SK-N-SH (cell line): ENCODE data around the gene PCSK2. TPM values are rescaled to one million over a fixed set of nuclear protein-coding genes. Genes with fewer than 3 reads are reported as not detected.

ENCODE experiments used
- CTCF ChIA-PET: fragments of 300-600, 350-600 bp; formaldehyde crosslinking; extraction: SDS; loops from one replicate; lab custom pipeline; 2021; lab: Yijun Ruan, JAX
- POLR2A ChIA-PET: fragments of 350-600 bp; sonication (Branson Sonifier 250); formaldehyde crosslinking; extraction: SDS; loops from one replicate; lab custom pipeline; 2020; ENCODE audit warnings: antibody characterized with exemption, inconsistent platforms; lab: Yijun Ruan, JAX
- DNase-seq: peaks from one replicate; pipeline ENCODE4 v3.0.0; 2012
- H2AFZ ChIP-seq: fragments of 200-600 bp; sonication (generic); 2 replicates; pipeline ENCODE4 v1.8.1; 2016; ENCODE audit warnings: antibody characterized with exemption, mild to moderate bottlenecking, low read depth
- H3F3A ChIP-seq: fragments of 200-600 bp; sonication (generic); replicated peaks from 2 replicates; pipeline ENCODE3; 2016; ENCODE audit warnings: antibody characterized with exemption, mild to moderate bottlenecking; ENCODE audit not compliant: insufficient read depth
- H3K27ac ChIP-seq, 2 experiments: fragments of 200-500 bp in 1 of 2; fragments of 200-600 bp in 1 of 2; sonication (Bioruptor generic) in 1 of 2; sonication (generic), shearing (Covaris generic) in 1 of 2; 2 replicates each; pipeline versions ENCODE4 v1.5.1 to v1.6.1; 2014 to 2016; ENCODE audit warnings: low read depth in 2 of 2, inconsistent platforms in 1 of 2, low read length in 1 of 2, mild to moderate bottlenecking in 1 of 2, mixed read lengths in 1 of 2
- H3K27me3 ChIP-seq: fragments of 200-600 bp; sonication (generic), shearing (Covaris generic); 2 replicates; pipeline ENCODE4 v1.6.1; 2016; ENCODE audit warnings: mixed run types; ENCODE audit not compliant: insufficient read depth
- H3K36me3 ChIP-seq, 2 experiments: fragments of 200-500 bp in 1 of 2; fragments of 200-600 bp in 1 of 2; sonication (Bioruptor generic) in 1 of 2; sonication (generic) in 1 of 2; replicated peaks in 1 of 2; 2 replicates each; pipeline versions ENCODE3 to v1.5.1; 2014 to 2016; ENCODE audit warnings: low read length in 1 of 2, mild to moderate bottlenecking in 1 of 2; ENCODE audit not compliant: insufficient read depth in 2 of 2, control insufficient read depth in 1 of 2
- H3K4me1 ChIP-seq, 2 experiments: fragments of 200-500 bp in 1 of 2; fragments of 200-600 bp in 1 of 2; sonication (Bioruptor generic) in 1 of 2; sonication (generic), shearing (Covaris generic) in 1 of 2; 2 replicates each; pipeline versions ENCODE4 v1.5.1 to v1.6.1; 2014 to 2016; ENCODE audit warnings: low read depth in 1 of 2, low read length in 1 of 2, mixed run types in 1 of 2; ENCODE audit not compliant: insufficient read depth in 2 of 2, control insufficient read depth in 1 of 2
- H3K4me2 ChIP-seq: fragments of 200-600 bp; sonication (generic), shearing (Covaris generic); 2 replicates; pipeline ENCODE4 v1.6.1; 2017; ENCODE audit warnings: mixed run types
- H3K4me3 ChIP-seq, 2 experiments: fragments of 200-500 bp in 1 of 2; fragments of 200-600 bp in 1 of 2; sonication (Bioruptor generic) in 1 of 2; sonication (generic), shearing (Covaris generic) in 1 of 2; 2 replicates each; pipeline versions ENCODE4 v1.5.1 to v1.8.1; 2014 to 2016; ENCODE audit warnings: low read depth in 2 of 2, inconsistent platforms in 1 of 2, low read length in 1 of 2, mild to moderate bottlenecking in 1 of 2, mixed read lengths in 1 of 2, moderate library complexity in 1 of 2
- H3K79me2 ChIP-seq: fragments of 200-600 bp; sonication (generic); 2 replicates; pipeline ENCODE4 v1.8.1; 2017; ENCODE audit warnings: mild to moderate bottlenecking; ENCODE audit not compliant: insufficient read depth
- H3K9ac ChIP-seq: fragments of 200-600 bp; sonication (generic); 2 replicates; pipeline ENCODE4 v1.6.1; 2017; ENCODE audit warnings: mixed run types
- H3K9me2 ChIP-seq: fragments of 200-600 bp; sonication (generic); 2 replicates; pipeline ENCODE4 v1.6.1; 2017; ENCODE audit warnings: mixed run types
- H3K9me3 ChIP-seq: fragments of 200-600 bp; sonication (generic); 2 replicates; pipeline ENCODE4 v1.6.1; 2017; ENCODE audit warnings: mixed run types, mild to moderate bottlenecking, moderate library complexity
- H4K20me1 ChIP-seq: fragments of 200-600 bp; sonication (generic); 2 replicates; pipeline ENCODE4 v1.6.1; 2017; ENCODE audit warnings: mild to moderate bottlenecking, mixed run types; ENCODE audit not compliant: insufficient read depth
- CHD2 ChIP-seq: fragments of 150-350 bp; IDR thresholded peaks from 2 replicates; pipeline ENCODE4 v1.6.1; 2018; ENCODE audit warnings: low read length; ENCODE audit not compliant: partially characterized antibody
- FOXJ3 ChIP-seq: sonication (generic); formaldehyde crosslinking; IDR thresholded peaks from 2 replicates; pipeline ENCODE4 v1.5.1; 2020; ENCODE audit warnings: mild to moderate bottlenecking, missing genetic modification reagents
- GABPA ChIP-seq: IDR thresholded peaks from 2 replicates; pipeline ENCODE4 v1.4.0; 2012; ENCODE audit warnings: low read depth, mild to moderate bottlenecking
- MEF2A ChIP-seq: IDR thresholded peaks from 2 replicates; pipeline ENCODE4 v1.4.0; 2012; ENCODE audit warnings: low read depth, borderline replicate concordance
- RAD21 ChIP-seq: IDR thresholded peaks from 2 replicates; pipeline ENCODE4 v1.6.1; 2012; ENCODE audit warnings: mild to moderate bottlenecking, low read length
- REST ChIP-seq: IDR thresholded peaks from 2 replicates; pipeline ENCODE4 v1.6.1; 2012; ENCODE audit warnings: mild to moderate bottlenecking, low read depth, low read length, moderate library complexity
- RXRA ChIP-seq: IDR thresholded peaks from 2 replicates; pipeline ENCODE4 v1.4.0; 2012; ENCODE audit warnings: low read depth, mild to moderate bottlenecking, borderline replicate concordance
- SMC3 ChIP-seq: IDR thresholded peaks from 2 replicates; pipeline ENCODE4 v1.6.1; 2012; ENCODE audit warnings: low read depth, low read length, improper control_type of control experiment
- TAF1 ChIP-seq: IDR thresholded peaks from 2 replicates; pipeline ENCODE4 v1.6.1; 2012; ENCODE audit warnings: low read depth, mild to moderate bottlenecking, low read length, moderate library complexity, borderline replicate concordance
- YY1 ChIP-seq: IDR thresholded peaks from 2 replicates; pipeline ENCODE4 v1.4.0; 2012; ENCODE audit warnings: low read depth, mild to moderate bottlenecking
- ZBTB33 ChIP-seq: IDR thresholded peaks from 2 replicates; pipeline ENCODE4 v1.4.0; 2012; ENCODE audit warnings: low read depth, borderline replicate concordance
- WGBS: methylation state at CpG from one replicate; pipeline ENCODE4 v1.1.6; 2017; ENCODE audit warnings: low lambda C conversion rate; 5-methylcytosine and 5-hydroxymethylcytosine counted together
- polyA plus RNA-seq, 3 experiments: library from polyadenylated mRNA; depleted of rRNA; stranded (reverse); fragments of >200 nt; gene quantifications; 2 replicates each; pipeline ENCODE4 v1.2.3, GENCODE V29; 2012
- TF ChIP-seq, protein P1 (sequence below): fragments of 200-600 bp; sonication (generic); IDR thresholded peaks from 2 replicates; pipeline ENCODE4 v1.6.1; 2017; ENCODE audit warnings: antibody characterized with exemption, mild to moderate bottlenecking, moderate library complexity
- TF ChIP-seq, protein P2 (sequence below): fragments of 150-350 bp; IDR thresholded peaks from 2 replicates; pipeline ENCODE4 v1.6.1; 2017; ENCODE audit warnings: antibody characterized with exemption, low read length, low read depth, borderline replicate concordance
- TF ChIP-seq, protein P3 (sequence below): IDR thresholded peaks from 2 replicates; pipeline ENCODE4 v1.4.0; 2012; ENCODE audit warnings: low read depth

Gene PCSK2
- polyA plus RNA-seq, 1 of the 3 experiments (the other 2 are of a cell fraction): not detected

GRCh38 chr20:17295151-17295726 lies 68.4 kb downstream of the PCSK2 start (continued):
- TF ChIP-seq, protein P1, sequence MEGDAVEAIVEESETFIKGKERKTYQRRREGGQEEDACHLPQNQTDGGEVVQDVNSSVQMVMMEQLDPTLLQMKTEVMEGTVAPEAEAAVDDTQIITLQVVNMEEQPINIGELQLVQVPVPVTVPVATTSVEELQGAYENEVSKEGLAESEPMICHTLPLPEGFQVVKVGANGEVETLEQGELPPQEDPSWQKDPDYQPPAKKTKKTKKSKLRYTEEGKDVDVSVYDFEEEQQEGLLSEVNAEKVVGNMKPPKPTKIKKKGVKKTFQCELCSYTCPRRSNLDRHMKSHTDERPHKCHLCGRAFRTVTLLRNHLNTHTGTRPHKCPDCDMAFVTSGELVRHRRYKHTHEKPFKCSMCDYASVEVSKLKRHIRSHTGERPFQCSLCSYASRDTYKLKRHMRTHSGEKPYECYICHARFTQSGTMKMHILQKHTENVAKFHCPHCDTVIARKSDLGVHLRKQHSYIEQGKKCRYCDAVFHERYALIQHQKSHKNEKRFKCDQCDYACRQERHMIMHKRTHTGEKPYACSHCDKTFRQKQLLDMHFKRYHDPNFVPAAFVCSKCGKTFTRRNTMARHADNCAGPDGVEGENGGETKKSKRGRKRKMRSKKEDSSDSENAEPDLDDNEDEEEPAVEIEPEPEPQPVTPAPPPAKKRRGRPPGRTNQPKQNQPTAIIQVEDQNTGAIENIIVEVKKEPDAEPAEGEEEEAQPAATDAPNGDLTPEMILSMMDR: no peak
- TF ChIP-seq RXRA: no peak
- TF ChIP-seq, protein P2, sequence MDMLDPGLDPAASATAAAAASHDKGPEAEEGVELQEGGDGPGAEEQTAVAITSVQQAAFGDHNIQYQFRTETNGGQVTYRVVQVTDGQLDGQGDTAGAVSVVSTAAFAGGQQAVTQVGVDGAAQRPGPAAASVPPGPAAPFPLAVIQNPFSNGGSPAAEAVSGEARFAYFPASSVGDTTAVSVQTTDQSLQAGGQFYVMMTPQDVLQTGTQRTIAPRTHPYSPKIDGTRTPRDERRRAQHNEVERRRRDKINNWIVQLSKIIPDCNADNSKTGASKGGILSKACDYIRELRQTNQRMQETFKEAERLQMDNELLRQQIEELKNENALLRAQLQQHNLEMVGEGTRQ: no peak

GRCh38 chr20:17295991-17296390 lies 69.2 kb downstream of the PCSK2 start:
- TF ChIP-seq YY1: no peak
- no peak for TF ChIP-seq RAD21
- TF ChIP-seq, protein P1: no peak
- TF ChIP-seq, protein P3, sequence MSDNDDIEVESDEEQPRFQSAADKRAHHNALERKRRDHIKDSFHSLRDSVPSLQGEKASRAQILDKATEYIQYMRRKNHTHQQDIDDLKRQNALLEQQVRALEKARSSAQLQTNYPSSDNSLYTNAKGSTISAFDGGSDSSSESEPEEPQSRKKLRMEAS: no peak
- TF ChIP-seq MEF2A: no peak
- no peak for TF ChIP-seq FOXJ3 (CRISPR knock-in tag)
- TF ChIP-seq CHD2: no peak
- TF ChIP-seq ZBTB33: no peak
- no peak for TF ChIP-seq REST
- TF ChIP-seq TAF1: no peak
- TF ChIP-seq GABPA: no peak
- TF ChIP-seq SMC3: no peak
- H3K4me1 ChIP-seq: no peaks in the 10 kb centered on the region; a peak in 1 of 4 replicates
- no peaks in the 10 kb centered on the region for H3F3A ChIP-seq
- H3K9me3 ChIP-seq: no peaks in the 10 kb centered on the region
- no peaks in the 10 kb centered on the region for H3K79me2 ChIP-seq
- ChIA-PET POLR2A (no interaction called here), CTCF (interaction anchor here (1.0 to 2.0 kb wide), 2 partner anchors 14 to 493 kb away, joined by 3 to 6 read pairs; no protein-coding TSS in a partner anchor)
- no peaks in the 10 kb centered on the region for H3K36me3 ChIP-seq
- no peak overlapping the region for H3K9ac ChIP-seq
- no peak overlapping the region for H2AFZ ChIP-seq
- H3K27me3 ChIP-seq: no peaks in the 10 kb centered on the region
- H3K4me2 ChIP-seq: no peak overlapping the region
- 55% methylated on average over 4 of the region's 4 CpGs for WGBS
- no peak for DNase-seq
- no peaks in the 10 kb centered on the region for H4K20me1 ChIP-seq
- H3K4me3 ChIP-seq: no peak overlapping the region
- H3K9me2 ChIP-seq: no peaks in the 10 kb centered on the region
- H3K27ac ChIP-seq: no peak overlapping the region
